DOHH2 (cell line): ENCODE results near the gene MARK3.

Experiments
- EZH2phosphoT487 ChIP-seq: fragments of 200-600 bp; sonication (generic); IDR thresholded peaks from 2 replicates; pipeline ENCODE4 v1.6.1; 2017; ENCODE audit warnings: borderline replicate concordance, mild to moderate bottlenecking, antibody characterized with exemption, low read length, moderate library complexity, mixed read lengths
- TF ChIP-seq, protein P1 (sequence below): fragments of 200-600 bp; sonication (generic); IDR thresholded peaks from one replicate; pipeline ENCODE4 v1.5.1; 2014; ENCODE audit warnings: antibody characterized with exemption, mild to moderate bottlenecking, low read depth, low read length; ENCODE audit not compliant: poor library complexity, severe bottlenecking

DNA sequence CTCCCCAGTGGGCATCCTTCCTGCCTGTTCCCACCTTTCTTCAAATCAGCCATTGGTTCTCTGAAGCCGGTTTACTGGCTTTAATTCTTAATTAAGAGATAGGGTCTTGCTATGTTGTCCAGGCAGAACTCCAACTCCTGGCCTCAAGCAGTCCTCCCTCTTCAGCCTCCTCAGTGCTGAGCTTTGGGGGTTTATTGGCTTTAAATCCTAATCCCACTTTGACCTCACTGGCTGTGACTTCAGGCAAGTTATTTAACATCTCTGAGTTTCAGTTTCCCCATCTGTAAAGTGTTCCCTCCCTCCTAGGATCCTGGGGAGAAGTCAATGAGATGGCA is 141.7 kb downstream of the MARK3 start:
- TF ChIP-seq, protein P1, sequence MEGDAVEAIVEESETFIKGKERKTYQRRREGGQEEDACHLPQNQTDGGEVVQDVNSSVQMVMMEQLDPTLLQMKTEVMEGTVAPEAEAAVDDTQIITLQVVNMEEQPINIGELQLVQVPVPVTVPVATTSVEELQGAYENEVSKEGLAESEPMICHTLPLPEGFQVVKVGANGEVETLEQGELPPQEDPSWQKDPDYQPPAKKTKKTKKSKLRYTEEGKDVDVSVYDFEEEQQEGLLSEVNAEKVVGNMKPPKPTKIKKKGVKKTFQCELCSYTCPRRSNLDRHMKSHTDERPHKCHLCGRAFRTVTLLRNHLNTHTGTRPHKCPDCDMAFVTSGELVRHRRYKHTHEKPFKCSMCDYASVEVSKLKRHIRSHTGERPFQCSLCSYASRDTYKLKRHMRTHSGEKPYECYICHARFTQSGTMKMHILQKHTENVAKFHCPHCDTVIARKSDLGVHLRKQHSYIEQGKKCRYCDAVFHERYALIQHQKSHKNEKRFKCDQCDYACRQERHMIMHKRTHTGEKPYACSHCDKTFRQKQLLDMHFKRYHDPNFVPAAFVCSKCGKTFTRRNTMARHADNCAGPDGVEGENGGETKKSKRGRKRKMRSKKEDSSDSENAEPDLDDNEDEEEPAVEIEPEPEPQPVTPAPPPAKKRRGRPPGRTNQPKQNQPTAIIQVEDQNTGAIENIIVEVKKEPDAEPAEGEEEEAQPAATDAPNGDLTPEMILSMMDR = no peak
- no peak for TF ChIP-seq EZH2phosphoT487
